Activated CD4-positive, alpha-beta T cell treated with anti-CD3 and anti-CD28 coated beads for 48 hours (primary cell): ENCODE measurements around the gene CTIF.
"Not testable (repeated sequence)": the region's sequence is repeated elsewhere in the genome, so short reads cannot be mapped to it uniquely, and the experiment has no call there.

Experiments
- DNase-seq: peaks from one replicate; pipeline ENCODE4 v3.0.0-alpha.2; 2020

Gene CTIF

GRCh38 chr18:48538531-48539405, at the start of gene CTIF:
TSS of gene CTIF (plus strand) at chr18:48539031. CDS start at chr18:48619566, 80,535 bp downstream.
- DNase-seq: peak; percentile 81

GRCh38 chr18:48490641-48491293, 48.1 kb upstream of the CTIF start:
- DNase-seq: no peak

- DNase-seq: no peak
Observed at GRCh38 chr18:48492880-48493279, 46.0 kb upstream of the CTIF start.

GRCh38 chr18:48493434-48494230, 45.2 kb upstream of the CTIF start:
- no peak for DNase-seq

- DNase-seq: no peak
Observed at GRCh38 chr18:48497863-48498262, 41.0 kb upstream of the CTIF start.

GRCh38 chr18:48500517-48500916, 38.3 kb upstream of the CTIF start:
- DNase-seq: no peak

- no peak for DNase-seq
Observed at GRCh38 chr18:48502906-48503305, 35.9 kb upstream of the CTIF start.

- DNase-seq: no peak
Observed at GRCh38 chr18:48504819-48505218, 34.0 kb upstream of the CTIF start.

- not testable (repeated sequence) for DNase-seq
Observed at GRCh38 chr18:48506983-48507568, 31.8 kb upstream of the CTIF start.

GRCh38 chr18:48512498-48512897, 26.3 kb upstream of the CTIF start:
- not testable (repeated sequence) for DNase-seq

GRCh38 chr18:48514786-48515185, 24.0 kb upstream of the CTIF start:
- DNase-seq: no peak

- no peak for DNase-seq
Observed at GRCh38 chr18:48517048-48517447, 21.8 kb upstream of the CTIF start.

- no peak for DNase-seq
Observed at GRCh38 chr18:48519431-48520100, 19.3 kb upstream of the CTIF start.

GRCh38 chr18:48521723-48522122, 17.1 kb upstream of the CTIF start:
- no peak for DNase-seq

GRCh38 chr18:48525671-48526070, 13.2 kb upstream of the CTIF start:
- DNase-seq: no peak

- DNase-seq: no peak
Observed at GRCh38 chr18:48527461-48527860, 11.4 kb upstream of the CTIF start.

GRCh38 chr18:48528861-48529260, 10.0 kb upstream of the CTIF start:
- no peak for DNase-seq

GRCh38 chr18:48529796-48530195, 9.0 kb upstream of the CTIF start:
- no peak for DNase-seq

- no peak for DNase-seq
Observed at GRCh38 chr18:48530399-48531081, 8.3 kb upstream of the CTIF start.

GRCh38 chr18:48531082-48531403, 7.8 kb upstream of the CTIF start:
- no peak for DNase-seq

- no peak for DNase-seq
Observed at GRCh38 chr18:48531908-48532307, 6.9 kb upstream of the CTIF start.
